Measurements from ENCODE around the gene RETN. TPM values are rescaled to one million over a fixed set of nuclear protein-coding genes. Genes with fewer than 3 reads are reported as not detected.
A peak's percentile ranks its signal among the peaks of the same experiment; 100 is the strongest.

The RETN gene
- total and polyA plus RNA-seq, 2 of the 8 experiments (the other 6 are each of a cell fraction or from before 2014, with no cell fraction given), result not detected

GRCh38 chr19:7645656-7646425 is 23.0 kb upstream of the RETN start:
- H2BK5ac ChIP-seq (ENCODE audit: low read depth, low read length), result no peak overlapping the region
- H3K9ac ChIP-seq (replicated peaks in 1 of 4; ENCODE audit: extremely low read depth in 1 of 4, low read depth in 3 of 4, low read length in 3 of 4), result no peak overlapping the region
- H3K23ac ChIP-seq (ENCODE audit: insufficient read length), result no peak overlapping the region
- H2BK15ac ChIP-seq (ENCODE audit: low read length), result no peak overlapping the region
- H3K4ac ChIP-seq (replicated peaks; ENCODE audit: insufficient read length, low read depth, low read length), result no peak overlapping the region
- peaks cover 0 to 5% (median 0%) of the 10 kb centered on the region in 4 experiments; a peak in 4 of 7 replicates for H3K4me1 ChIP-seq (replicated peaks in 1 of 4; ENCODE audit: control insufficient read depth in 3 of 4, insufficient read depth in 4 of 4, low read length in 3 of 4)
- ChIA-PET CTCF (ENCODE audit: partially characterized antibody) (interaction anchor here (1.8 kb wide), 1 partner anchor 154 kb away, joined by 6 read pairs; no protein-coding TSS in a partner anchor), POLR2A (ENCODE audit: partially characterized antibody) (interaction anchor here (0.9 to 1.3 kb wide), 2 partner anchors 10 to 16 kb away, joined by 3 to 4 read pairs; partner anchors contain the start of gene PET100)
- H2BK12ac ChIP-seq (ENCODE audit: low read depth, low read length), result no peak overlapping the region
- no peak overlapping the region for H4K5ac ChIP-seq (ENCODE audit: insufficient read length, low read depth, low read length)
- 81% methylated on average over 11 of the region's 20 CpGs; no CpG with 5 or more reads in 1 of the 2 experiments for WGBS, 2 experiments (ENCODE audit: extremely low coverage in 1 of 2, insufficient coverage in 1 of 2, insufficient read length in 1 of 2, insufficient replicate concordance in 2 of 2, low coverage in 1 of 2, low lambda C conversion rate in 2 of 2, missing lambda C conversion rate in 1 of 2)
- H3K36me3 ChIP-seq (ENCODE audit: control insufficient read depth in 2 of 4, insufficient read depth in 4 of 4, low read length in 3 of 4), result peaks cover 0 to 3% (median 0%) of the 10 kb centered on the region in 4 experiments; a peak in 1 of 8 replicates
- no peak overlapping the region for H3K14ac ChIP-seq (ENCODE audit: insufficient read length)
- H2AK5ac ChIP-seq (ENCODE audit: low read depth, low read length), result no peak overlapping the region
- peaks cover 0 to 6% of the 10 kb centered on the region in 2 experiments for H4K20me1 ChIP-seq (replicated peaks in 1 of 2; ENCODE audit: control insufficient read depth in 1 of 2, insufficient read depth in 2 of 2, low read length in 2 of 2)
- peak overlapping the region; percentile 21; the same call in 1 of the 2 replicates for H4K8ac ChIP-seq (ENCODE audit: extremely low read depth, insufficient read depth, low read length)
- no peak overlapping the region for H3K56ac ChIP-seq (replicated peaks; ENCODE audit: insufficient read length, low read depth, low read length)
- H3K9me3 ChIP-seq (ENCODE audit: insufficient read depth in 2 of 2, low read depth in 1 of 2, low read length in 1 of 2), result no peaks in the 10 kb centered on the region
- H3K23me2 ChIP-seq (ENCODE audit: low read depth, low read length), result no peaks in the 10 kb centered on the region
- peaks cover 0 to 6% (median 0%) of the 10 kb centered on the region in 4 experiments; a peak in 3 of 7 replicates for H3K27me3 ChIP-seq (replicated peaks in 1 of 4; ENCODE audit: control insufficient read depth in 3 of 4, extremely low read depth in 1 of 4, insufficient read depth in 3 of 4, low read length in 3 of 4)
- H3K4me2 ChIP-seq (ENCODE audit: insufficient read depth in 1 of 2, low read depth in 2 of 2, low read length in 2 of 2), result no peak overlapping the region
- H3K79me2 ChIP-seq (ENCODE audit: control insufficient read depth in 1 of 2, insufficient read depth in 2 of 2, low read length in 2 of 2), result no peaks in the 10 kb centered on the region
- no peak overlapping the region for H4K91ac ChIP-seq (replicated peaks; ENCODE audit: insufficient read length, low read length)
- no peaks in the 10 kb centered on the region for H3K79me1 ChIP-seq (ENCODE audit: low read depth, low read length)
- H2AFZ ChIP-seq (ENCODE audit: low read length), result no peak overlapping the region
- H2BK120ac ChIP-seq (replicated peaks; ENCODE audit: low read depth, low read length), result no peak overlapping the region
- H3K27ac ChIP-seq (ENCODE audit: low read depth, low read length), result no peak overlapping the region
- no peak overlapping the region for H2BK20ac ChIP-seq (ENCODE audit: low read length)
- DNase-seq (ENCODE audit: low read depth in 1 of 2, low spot score in 2 of 2) (no peak), FAIRE-seq (no peak)
- H3K4me3 ChIP-seq (ENCODE audit: extremely low read depth in 1 of 4, insufficient read depth in 2 of 4, low read depth in 3 of 4, low read length in 4 of 4), result no peak overlapping the region
- TF ChIP-seq KDM5A (IDR thresholded peaks at IDR 0.05; ENCODE audit: low read length) (no peak), CREB1 (IDR thresholded peaks at IDR 0.05) (no peak), SUZ12 (IDR thresholded peaks at IDR 0.05; ENCODE audit: low read length) (no peak), SIX5 (IDR thresholded peaks at IDR 0.05; ENCODE audit: low read depth, low read length) (no peak), BCL11A (IDR thresholded peaks at IDR 0.05; ENCODE audit: low read depth in 2 of 2, low read length in 2 of 2) (no peak), SRF (IDR thresholded peaks at IDR 0.05; ENCODE audit: low read depth, low read length) (no peak), EGR1 (IDR thresholded peaks at IDR 0.05; ENCODE audit: borderline replicate concordance, low read depth, low read length) (no peak), SP2 (IDR thresholded peaks at IDR 0.05; ENCODE audit: low read length) (no peak), ZNF274 (IDR thresholded peaks at IDR 0.05; ENCODE audit: borderline replicate concordance, extremely low read depth, low read length) (no peak), TEAD4 (IDR thresholded peaks at IDR 0.05; ENCODE audit: low read depth, low read length) (no peak), EP300 (IDR thresholded peaks at IDR 0.05; ENCODE audit: borderline replicate concordance in 1 of 2, low read depth in 2 of 2, low read length in 2 of 2) (no peak), SIN3A (conservative IDR thresholded peaks at IDR 0.05 in 1 of 2, IDR thresholded peaks at IDR 0.05 in 1 of 2; ENCODE audit: low read depth in 1 of 2, low read length in 2 of 2) (no peak), RXRA (IDR thresholded peaks at IDR 0.05; ENCODE audit: insufficient read depth, low read depth, low read length) (no peak)
- H3K18ac ChIP-seq (ENCODE audit: extremely low read depth, low read length), result no peak overlapping the region

Measured in H1 (cell line).